DMS 273 (cell line): ENCODE results near the gene BRD7.

Experiments
- DNase-seq: peaks from one replicate; lab custom pipeline; 2025; ENCODE audit not compliant: unreplicated experiment; lab: John Stamatoyannopoulos, UW

BRD7 gene

DNA sequence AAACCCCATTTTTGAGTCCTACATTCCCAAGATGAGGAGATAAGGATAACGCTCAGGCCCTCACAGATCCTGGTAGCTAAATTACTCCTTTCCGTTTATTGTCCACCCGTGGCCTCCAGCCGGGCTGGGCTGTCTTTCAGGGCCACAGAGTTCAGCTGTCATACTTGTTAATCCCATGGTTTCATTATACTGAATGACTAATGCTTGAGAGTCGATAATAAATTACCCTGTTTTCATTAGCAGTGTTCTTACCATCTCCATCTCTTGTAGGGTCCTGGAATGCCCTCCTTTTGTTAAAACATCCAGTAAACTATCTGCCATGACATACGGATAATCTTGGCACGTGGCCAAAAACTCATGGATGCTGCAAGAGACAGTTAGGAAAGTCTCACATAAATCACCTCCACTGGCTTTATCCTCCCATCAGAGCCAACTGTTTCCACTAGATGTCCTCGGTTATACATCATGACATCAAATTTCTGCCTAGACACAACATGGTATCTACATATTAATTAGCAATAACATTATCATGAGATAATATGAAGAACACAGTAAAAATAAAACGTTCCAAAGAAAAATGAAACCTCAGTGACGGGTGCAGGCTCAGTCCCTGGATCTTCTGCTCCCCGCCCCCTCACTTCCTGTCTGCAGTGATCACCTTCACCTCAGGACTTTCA lies 45.3 kb downstream of the BRD7 start:
- DNase-seq, result peak; percentile 64

DNA sequence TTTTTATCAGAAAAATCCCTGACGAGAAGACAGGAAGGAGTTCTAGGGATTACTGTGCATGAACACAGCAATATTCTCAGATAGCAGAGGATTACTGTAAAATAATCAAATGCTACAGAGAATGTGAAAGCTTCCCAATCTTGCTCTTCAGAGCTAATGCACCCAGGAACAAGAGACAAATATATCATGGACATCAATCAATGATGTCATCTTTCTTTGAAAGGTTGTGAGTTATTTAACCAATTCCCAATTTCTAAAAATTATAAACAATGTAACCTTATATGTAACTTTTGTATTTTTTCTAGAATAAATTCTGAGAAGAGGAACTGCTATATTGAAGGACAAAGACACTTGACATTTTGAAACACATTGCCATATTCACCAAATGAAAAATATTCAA lies 46.5 kb downstream of the BRD7 start:
- DNase-seq, result no peak

DNA sequence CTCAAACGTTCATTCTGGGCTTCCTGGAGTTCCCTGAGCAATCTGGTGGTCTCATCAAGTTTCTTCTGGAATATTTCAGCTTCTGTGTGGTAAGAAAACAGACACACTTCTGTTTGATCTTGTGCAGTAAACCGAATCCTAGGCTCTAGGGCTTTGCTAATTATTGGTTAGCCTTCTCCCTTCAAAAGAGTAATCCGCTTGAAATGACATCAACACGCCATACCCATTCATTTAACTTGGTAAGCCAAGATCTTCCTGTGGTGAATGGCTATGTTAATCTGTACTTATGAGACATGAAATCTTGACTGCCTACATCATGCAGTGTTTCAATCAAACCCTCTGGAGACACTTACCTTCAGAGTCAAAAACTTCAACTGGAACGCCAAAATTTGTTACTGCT lies 48.5 kb downstream of the BRD7 start:
- no peak for DNase-seq

DNA sequence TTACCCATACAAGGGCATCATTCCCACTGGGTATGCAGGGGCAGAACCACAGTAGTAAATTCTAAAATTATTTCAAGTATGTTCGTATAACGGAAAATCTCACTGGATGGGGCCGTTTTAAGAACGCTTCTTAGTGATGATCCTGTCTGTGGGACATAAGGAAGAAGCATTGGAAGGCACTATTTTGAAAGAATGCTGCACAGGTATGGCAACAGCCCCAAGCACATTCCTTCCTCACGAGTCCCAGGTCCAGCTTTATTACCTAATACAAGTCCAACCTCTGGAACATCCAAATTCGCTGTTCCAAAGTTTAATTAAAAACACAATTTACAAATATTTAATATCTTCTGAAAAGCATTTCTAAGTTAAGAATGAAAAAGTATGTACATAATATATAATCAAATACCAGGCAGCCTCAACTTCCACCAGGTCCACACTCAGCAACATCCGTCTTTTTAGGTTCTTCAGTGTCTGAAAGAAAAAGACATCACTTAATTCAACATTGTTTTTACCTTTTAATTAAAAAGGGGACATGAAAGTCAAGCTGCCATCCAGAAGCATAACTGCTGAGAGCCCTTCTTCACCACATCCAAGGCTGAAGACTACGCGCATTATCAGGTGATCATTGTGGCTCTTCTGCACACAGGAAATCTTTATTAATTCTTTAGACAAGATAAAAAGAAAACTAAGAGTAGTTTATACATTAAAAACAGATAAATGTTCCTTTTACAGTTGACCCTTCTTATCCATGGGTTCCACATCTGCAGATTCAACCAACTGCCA lies 49.8 kb downstream of the BRD7 start:
- DNase-seq, result no peak

DNA sequence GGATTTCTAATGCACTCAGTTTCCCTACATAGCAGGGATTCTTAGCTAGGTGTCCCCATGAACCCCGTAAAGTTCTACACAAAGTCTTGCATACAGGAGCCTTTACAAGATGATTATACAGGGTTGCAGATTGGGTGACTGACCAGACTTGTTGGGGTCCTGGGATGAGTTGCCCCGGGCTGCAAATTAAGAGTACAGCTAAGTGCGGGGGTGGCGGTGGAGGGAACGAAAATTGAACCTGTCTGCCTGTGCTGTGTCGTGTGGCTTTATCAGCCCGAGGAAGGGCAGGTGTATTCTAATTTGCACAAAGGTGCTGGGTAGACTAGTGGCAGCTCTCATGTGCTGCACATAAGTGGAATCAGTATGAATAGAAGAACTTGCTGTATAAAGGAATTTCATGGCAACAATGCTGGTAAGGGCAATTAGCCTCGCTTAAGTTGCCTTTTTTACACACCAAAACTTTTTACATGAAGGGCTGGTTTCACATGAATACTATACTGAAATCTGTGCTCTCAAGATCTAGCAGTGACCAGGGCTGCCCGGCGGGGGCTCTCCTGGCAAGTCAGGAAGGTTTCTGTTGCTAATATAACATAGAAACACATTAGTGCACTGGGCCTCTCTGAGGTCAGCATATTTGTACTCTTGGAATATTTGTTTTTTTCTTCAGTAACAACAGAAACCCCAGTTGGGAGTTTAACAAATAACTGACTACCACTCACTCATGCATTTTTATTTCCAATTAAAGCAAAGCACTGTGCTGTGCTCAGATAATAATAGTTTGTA lies 51.7 kb downstream of the BRD7 start:
- DNase-seq, result no peak

DNA sequence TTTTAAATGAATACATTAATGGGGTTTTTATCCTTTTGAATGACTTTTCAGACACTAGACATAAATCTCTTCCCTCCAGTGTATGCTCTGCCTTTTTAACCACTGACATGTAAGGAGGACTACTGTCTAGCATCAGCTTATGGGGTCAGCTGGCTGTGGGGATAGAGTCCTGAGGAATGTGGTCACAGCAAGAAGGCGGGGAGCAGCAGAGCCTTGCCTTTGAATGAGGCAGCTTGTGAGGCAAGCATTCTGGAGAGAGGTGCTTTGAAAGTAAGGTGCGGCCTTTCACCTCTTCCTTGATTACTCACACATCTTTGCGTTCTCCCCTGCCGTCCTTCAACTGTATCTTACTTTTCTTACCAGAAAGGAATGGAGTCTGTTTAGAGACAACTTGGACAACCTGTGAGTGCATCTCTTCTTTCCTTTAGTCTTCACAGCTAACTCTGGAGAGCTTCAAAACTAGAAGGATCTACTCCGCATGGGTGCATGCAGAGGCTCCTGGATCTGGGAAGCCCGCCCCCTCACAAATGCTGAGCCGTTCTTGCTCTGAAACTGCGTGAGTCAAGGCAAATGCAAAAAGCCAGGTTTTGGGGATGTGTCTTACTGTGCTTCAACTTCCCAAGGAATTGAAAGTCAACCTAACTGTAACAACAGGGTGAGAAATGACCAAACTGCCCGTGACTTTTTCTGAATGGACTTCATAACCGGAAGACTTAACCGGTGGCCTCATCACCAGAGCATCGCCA lies 52.5 kb downstream of the BRD7 start:
- no peak for DNase-seq

DNA sequence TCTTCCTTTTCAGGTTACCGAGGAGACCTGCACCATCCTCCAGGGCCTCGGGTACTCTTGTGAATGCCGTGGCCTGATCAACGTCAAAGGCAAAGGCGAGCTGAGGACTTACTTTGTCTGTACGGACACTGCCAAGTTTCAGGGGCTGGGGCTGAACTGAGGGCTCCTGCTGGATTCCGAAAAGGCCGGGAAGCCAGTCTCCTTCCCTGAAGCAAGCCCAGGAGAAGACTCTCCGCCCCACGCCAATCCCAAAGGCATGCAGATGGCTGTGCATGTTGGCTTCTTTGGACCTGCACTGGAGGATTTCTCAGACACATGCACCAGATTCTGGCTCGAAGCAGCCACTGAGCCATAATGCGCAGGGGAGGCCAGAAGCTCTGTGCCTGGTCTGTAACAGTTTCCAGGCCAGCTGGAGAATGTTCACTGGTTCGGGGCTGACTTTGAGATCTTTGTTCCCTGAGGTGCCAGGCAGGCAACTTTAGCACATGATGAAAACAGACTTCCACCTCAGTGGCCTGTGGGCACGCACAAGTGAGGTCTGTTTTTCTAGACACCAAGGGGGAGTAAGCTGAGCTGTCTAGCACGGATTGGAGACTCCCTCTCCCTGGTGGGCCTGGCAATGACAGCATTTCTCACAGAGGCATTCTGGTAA lies 53.3 kb downstream of the BRD7 start:
- no peak for DNase-seq

DNA sequence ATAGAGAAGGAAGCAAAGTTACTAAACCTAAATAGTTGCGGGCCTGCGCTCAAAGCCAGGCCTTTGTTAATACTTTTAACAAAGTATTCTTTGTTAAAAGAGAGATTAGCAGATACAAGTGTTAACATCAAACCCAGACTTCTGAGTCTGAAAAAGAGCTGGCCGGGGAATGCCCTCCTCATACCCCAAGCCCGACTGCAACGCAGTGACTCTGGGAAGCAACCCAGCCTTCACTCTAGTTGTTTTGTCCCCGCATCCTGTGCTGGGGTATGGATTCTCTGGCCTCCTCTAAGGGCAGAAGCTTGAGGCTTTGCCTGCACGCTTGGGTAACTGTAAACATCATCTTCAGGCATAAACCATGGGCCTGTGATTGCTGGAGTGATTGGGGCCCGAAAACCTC lies 54.1 kb downstream of the BRD7 start:
- DNase-seq, result no peak

DNA sequence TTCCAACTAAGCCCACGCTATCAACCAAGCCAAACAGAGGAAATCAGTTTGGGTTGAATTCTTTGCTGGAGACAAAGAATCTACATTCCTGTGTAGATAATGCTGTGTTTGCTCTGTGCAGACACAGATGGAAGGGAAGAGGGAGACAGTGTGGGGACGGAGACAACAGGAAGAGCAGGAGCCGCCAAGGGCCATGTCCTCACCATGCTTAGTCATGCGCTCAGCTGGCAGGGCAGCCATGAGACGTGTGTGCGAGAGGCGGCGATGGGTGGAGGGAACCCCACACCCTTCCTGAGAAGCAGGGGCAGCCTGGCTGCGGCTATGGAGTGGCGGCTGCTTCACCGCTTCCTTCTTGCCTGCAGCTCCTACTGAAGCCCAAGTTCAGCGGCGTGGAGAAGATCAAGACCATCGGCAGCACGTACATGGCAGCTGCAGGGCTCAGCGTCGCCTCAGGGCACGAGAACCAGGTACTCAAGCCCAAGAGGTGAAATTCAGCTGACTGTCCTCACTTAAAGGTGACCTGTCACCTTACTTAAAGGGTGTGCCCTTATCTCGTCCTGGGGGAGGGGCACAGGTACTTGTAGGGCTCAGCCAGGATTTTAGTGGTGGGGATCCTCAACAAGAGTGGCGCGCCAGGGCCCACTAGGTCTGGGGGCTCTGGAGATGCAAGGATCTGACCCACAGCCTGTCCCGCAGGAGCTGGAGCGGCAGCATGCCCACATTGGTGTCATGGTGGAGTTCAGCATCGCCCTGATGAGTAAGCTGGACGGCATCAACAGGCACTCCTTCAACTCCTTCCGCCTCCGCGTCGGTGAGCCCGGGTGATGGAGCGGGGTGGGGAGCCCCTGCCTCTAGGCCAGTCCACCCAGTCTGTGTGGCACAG lies 55.0 kb downstream of the BRD7 start:
- no peak for DNase-seq

DNA sequence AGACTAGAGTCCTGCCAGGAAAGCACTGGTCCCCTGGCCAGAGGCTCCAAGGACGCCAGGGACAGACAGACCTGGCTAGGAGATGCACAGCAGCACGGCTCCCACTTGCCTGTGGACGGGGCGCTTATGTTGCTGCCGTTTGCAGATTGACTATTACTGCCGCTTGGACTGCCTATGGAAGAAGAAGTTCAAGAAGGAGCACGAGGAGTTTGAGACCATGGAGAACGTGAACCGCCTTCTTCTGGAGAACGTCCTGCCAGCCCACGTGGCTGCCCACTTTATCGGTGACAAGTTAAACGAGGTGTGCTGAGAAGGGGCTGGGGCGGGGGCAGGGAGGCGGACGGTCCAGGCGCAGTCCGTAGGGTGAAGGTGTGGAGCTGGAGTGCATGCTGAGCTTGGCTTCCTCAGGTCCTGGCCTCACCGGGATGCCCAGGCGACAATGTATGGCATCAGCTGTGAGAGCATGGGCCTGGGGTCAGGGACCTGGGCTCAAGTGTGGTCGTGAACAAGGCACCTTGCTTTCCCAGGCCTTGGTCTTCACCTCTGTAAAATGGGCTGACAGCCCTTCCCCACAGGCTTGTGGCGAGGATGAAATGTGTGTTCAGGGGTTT lies 56.8 kb downstream of the BRD7 start:
- DNase-seq, result no peak

DNA sequence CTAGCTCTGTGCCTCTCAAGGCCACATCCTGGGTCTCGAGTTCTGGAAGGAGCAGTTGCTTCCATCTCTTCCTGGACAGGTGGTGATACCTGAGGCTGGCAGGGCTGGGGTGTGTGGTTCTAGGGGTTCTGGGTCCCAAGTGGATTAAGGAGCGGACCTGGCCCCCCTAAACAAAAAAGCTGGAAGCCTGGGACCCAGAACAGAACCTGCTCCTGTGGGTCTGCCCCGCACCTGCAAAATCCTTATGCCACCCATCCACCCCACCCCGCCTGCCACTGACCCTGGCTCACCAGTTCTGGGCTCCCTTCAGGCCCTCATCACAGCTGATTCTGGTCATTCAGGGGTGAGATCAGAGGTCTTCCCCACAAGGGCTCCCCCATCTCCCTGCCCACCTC lies 57.7 kb downstream of the BRD7 start:
- DNase-seq, result no peak

DNA sequence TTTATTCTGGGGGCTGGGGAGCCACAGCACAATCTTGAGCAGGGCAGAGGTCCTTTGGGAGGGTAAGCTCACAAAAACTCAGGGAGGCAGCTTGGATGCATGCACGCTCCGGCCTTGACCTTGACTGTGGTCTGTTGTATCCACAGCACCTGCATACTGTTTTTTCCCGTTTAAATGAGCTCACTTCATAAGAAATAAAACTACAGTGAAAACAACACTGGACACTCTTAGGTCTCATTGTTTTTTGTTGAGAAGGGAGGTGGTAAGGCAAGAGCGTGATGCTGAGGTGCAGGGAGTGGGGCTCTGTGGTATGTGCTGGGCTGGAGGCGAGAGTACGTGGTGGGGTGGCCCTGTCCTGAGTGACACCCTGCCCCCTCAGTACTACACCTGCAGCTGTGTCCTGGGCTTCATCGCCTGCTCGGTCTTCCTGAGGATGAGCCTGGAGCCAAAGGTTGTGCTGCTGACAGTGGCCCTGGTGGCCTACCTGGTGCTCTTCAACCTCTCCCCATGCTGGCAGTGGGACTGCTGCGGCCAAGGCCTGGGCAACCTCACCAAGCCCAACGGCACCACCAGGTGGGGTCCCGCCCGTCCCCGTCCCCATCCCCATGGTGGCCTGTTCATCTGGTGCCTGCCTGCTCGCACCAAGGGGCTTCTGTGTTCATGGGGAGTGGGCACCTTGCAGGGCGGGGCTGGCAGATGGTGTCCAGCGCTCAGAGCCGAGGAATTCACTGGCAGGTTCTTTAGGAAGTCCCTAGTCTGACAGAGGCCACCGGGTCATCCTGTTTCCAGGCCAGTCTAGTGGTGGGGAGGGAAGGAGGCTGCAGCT lies 58.3 kb downstream of the BRD7 start:
- peak; percentile 21 for DNase-seq

DNA sequence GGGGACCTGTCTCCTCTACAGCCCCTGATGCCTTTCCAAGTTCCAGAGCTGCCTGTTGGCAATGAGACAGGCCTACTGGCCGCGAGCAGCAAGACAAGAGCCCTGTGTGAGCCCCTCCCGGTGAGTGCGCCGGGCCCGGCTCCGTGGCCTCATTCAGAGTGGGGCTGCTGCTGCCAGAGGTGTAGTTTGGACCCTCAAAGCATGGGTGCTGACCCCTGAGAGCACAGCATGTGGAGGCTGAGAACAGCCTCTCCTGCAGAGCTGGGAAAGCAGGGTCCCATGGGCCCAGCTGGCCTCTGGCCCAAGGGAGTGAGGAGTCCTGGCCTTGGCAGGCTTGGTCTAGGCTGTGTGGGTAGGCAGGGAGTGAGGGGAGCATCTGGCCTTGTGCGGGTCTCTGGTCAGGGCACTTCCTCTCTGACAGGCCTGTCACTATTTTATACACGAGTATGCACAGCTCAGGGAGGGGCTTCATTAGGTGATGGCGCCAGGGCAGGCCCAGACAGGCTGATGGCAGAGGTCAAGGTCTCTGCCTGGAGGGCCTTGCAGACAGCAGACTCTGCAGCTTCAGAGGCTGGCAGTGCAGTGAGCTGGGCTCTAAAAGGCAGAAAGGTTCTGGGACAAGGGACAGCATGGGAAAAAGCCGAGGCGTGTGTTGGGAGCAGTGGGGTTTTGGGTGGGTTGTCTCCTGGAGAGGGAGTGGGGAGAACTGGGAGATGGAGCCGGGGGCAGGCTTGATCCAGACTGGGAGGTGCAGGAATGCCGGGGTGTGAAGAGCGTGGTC lies 59.1 kb downstream of the BRD7 start:
- DNase-seq, result peak; percentile 77

DNA sequence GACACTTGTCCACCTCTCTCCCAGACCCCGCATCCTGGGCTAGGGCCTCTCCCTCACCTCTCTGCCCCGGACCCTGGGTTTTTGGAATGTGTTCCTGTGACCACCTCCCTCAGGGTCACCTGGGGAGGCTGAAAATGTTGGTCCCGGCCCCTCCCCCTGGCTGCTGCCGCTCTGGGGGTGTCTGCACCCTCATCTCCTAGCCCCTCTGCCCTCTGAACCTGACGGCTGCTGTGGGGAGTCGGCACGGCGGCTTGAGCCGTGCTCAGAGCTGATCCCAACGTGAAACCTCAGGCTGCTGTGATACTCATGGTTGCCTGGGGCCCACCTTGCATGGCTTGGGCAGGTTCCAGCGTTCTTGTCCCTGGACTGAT lies 59.6 kb downstream of the BRD7 start:
- DNase-seq, result no peak

DNA sequence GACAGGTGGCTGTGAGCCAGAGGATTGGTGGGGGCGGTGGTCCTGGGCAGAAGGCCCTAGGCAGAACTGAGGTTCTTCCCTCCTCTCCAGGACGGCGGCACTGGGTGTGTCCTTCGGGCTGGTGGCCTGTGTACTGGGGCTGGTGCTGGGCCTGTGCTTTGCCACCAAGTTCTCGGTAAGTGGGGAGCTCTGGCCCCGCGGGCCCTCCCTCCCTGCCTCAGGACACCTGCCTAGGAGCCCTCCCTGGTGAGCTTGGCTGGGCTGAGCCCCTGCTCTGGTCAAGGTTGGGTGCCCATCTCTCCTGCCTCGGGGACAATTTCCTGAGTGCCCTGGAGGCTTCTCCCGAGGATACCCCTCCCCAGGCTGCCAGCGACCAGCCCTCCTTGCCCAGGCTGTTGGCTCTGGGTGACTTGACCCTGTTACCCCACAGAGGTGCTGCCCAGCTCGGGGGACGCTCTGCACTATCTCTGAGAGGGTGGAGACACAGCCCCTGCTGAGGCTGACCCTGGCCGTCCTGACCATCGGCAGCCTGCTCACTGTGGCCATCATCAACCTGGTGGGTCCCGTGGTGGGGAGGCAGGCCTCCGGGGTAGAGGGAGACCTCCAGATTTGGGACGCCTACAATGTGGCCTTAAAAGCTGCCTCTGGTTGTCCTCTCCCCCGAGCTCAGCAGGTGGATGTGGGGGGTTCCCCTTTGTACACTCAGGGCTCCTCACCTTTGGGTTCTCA lies 60.4 kb downstream of the BRD7 start:
- DNase-seq, result no peak

DNA sequence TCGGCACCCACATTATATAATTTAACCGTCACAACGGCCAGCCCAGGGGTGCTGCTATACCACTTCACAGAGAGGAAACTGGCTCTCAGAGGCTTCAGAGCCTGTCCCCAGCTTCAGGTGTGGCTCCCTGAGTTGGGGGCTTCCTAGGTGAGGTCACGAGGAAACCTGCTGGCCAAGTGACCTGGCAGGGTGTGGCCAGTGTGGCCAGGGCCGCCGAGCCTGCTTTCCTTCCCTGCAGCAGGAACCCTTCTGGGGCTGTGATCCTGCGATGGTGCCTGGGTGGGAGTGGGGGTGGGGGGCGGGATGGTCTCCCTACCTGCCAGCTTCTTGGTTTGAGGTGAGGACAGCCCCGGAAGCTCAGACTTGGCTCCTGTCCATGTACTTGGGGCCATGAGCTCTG lies 62.5 kb downstream of the BRD7 start:
- DNase-seq, result no peak

DNA sequence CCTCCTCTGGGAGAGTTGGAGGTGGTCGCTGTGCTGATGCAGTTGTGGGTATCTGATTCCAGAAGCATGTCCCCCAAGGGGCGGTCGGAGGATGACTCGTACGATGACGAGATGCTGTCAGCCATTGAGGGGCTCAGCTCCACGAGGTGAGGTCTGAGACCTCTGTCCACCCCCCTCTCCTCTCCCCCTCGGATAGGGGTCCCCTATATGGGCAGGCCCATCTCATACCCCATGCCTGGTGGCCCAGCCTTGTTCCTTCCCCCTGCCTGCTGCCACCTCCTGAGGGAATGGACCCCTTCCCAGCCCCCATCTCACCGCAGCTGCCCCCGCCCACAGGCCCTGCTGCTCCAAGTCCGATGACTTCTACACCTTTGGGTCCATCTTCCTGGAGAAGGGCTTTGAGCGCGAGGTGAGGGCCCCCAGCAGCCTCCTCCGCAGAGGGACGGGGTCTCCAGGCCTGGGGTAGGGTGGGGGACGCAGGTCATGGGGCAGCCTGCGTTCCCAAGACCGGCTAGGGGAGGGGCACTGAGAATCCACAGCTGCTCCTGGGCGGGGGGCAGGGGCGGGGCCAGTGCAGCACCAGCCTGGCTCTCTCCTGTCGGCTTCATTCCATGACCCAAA lies 63.2 kb downstream of the BRD7 start:
- DNase-seq, result no peak
